ENCODE data around the gene DPP7.
"Not testable (repeated sequence)": the region's sequence is repeated elsewhere in the genome, so short reads cannot be mapped to it uniquely, and the experiment has no call there.

The DPP7 gene

GRCh38 chr9:137129456-137130175 lies 15.1 kb upstream of the DPP7 start:
- DNase-seq (ENCODE audit: low spot score): peak; percentile 98

DNA sequence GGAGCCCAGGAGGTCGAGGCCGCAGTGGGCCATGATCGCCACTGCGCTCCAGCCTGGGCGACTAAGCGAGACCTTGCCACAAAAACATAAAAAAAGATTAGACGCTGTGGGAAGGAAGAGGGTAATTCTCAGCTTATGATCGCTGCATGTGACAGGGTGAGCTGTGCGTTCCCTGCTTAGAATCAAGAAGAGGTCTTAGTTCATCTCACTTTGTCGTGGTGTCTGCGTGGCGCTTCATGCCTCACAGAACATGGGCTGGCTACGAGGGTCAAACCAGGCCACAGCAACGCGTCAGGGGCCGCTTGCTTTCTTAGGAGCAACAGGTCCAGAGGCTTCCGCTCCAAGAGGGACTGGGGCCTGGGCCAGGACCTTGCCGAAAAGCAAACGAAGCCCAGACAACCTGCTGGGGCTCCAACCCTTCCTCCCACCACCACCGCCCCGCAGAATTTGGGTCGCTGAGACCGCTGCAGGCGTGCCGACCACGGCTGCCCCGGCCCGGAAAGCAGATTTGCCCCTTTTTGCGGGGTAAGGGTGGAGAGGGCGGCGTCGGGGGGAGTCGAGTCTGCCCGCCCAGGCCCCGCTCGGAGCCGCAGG lies 14.4 kb upstream of the DPP7 start:
- no peak for DNase-seq (ENCODE audit: low spot score)

GRCh38 chr9:137128158-137128861 lies 13.8 kb upstream of the DPP7 start:
- DNase-seq (ENCODE audit: low spot score): no peak

DNA sequence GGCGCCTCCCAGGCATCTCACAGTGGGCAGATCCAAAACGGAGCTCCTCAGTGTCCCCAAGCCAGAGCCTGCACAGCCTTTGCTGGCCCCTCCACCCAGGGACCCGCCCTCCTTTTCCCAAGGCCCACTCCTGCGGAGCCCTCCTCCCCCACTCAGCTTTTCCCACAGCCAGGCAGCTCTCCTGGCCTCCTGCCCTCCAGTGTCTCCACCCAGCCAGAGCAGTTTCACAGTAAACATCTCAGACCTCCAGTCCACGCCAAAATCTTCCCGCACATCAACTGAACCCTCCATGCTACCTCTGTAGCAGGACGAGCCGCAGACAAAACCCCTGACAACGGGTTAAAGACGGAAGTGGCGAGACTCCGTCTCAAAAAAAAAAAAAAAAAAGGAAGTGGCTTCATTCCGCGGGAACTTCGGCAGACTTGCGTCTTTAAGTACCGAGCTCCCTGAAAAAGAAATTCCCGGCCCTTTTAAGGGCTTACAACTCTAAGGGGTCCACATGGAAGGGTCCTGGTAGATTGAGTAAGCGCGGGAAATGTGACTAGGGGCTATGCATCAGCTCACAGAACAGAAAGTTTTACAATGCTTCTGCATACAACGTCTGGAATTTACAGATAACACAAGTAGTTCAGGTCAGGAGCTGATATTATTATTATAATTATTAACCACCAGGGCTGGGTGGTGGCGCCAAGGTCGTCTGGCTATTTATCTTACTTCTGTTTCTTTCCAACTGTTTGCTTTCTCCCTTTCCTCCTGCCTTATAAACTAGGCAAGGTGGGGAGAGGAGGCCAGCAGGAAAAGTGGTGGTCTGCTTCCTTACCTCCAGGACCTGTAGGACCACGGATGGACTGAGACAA lies 13.0 kb upstream of the DPP7 start:
- DNase-seq (ENCODE audit: low spot score): no peak

GRCh38 chr9:137126786-137127185 lies 12.3 kb upstream of the DPP7 start:
- DNase-seq (ENCODE audit: low spot score): no peak

DNA sequence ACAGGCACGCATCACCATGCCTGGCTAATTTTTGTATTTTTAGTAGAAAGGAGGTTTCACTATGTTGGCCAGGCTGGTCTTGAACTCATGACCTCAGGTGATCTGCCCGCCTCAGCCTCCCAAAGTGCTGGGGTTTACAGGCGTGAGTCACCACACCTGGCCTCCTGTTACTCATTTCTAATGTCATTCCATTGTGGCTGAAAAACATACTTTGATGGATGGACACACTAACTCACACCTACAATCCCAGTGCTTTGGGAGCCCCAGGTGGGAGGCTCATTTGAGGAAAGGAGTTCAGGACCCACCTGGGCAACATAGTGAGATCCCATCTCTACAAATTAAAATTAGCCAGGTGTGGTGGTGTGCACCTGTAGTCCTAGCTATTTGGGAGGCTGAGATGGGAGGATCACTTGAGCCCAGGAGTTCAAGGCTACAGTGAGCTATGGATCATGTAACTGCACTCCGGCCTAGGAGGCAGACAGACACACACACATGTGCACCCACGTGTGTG lies 9.5 kb upstream of the DPP7 start:
- not testable (repeated sequence) for DNase-seq (ENCODE audit: low spot score)

DNA sequence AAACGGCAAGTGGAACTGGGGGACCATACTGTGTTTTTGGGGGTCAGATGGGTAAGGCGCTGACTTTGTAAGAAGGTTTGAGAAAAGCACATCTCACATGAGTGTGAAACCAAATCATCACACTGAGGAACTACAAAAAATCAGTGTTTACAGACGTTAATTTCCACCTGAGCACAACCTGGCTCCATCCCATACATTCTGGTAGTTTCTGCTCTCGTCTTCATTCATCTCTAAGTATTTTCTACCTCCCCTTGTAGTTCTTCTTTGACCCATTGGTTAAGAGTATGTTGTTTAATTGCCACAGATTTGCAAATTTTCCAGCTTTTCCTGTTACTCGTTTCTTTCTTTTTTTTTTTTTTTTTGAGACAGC lies 8.9 kb upstream of the DPP7 start:
- DNase-seq (ENCODE audit: low spot score): no peak

GRCh38 chr9:137122796-137123467 lies 8.4 kb upstream of the DPP7 start:
- DNase-seq (ENCODE audit: low spot score): not testable (repeated sequence)

- not testable (repeated sequence) for DNase-seq (ENCODE audit: low spot score)
Measured at GRCh38 chr9:137121927-137122795, 7.6 kb upstream of the DPP7 start.

- DNase-seq (ENCODE audit: low spot score): not testable (repeated sequence)
Measured at GRCh38 chr9:137118092-137118603, 3.6 kb upstream of the DPP7 start.

DNA sequence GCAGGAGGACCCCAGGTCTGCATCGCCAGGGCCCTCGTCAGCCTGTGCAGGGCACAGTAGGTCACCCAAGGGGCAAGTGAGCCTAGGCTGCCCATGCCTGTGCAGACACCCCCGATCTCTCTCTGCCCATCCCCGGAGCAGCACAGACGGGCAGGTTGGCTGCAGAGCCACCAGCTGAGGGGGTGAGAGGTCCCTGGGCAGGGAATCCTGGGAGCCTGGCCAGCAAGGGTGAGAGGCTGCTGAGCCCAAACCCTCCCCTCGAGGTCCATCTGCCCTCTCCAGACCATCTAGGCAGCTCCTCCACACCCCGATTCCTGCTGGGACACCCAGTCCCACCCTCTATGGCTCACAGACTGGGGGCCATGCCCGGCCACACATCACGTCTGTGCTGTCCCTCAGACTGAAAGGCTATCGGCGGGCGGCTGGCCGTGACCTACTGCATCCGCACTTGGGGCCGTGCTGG lies 2.8 kb upstream of the DPP7 start:
- no peak for DNase-seq (ENCODE audit: low spot score)

DNA sequence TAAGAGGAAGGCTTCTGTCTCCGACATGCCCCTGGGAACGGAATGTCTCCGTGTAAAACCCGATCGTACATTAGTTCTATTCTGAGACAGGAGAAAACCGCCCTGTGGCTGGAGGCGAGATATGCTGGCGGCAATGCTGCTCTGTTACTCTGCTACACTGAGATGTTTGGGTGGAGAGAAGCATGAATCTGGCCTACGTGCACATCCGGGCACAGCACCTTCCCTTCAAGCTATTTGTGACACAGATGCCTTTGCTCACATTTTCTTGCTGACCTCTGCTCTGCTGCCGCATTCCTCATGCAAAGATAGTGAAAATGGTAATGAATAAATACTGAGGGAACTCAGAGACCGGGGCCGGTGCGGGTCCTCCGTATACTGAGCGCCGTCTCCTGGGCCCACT lies 2.2 kb upstream of the DPP7 start:
- DNase-seq (ENCODE audit: low spot score): no peak

DNA sequence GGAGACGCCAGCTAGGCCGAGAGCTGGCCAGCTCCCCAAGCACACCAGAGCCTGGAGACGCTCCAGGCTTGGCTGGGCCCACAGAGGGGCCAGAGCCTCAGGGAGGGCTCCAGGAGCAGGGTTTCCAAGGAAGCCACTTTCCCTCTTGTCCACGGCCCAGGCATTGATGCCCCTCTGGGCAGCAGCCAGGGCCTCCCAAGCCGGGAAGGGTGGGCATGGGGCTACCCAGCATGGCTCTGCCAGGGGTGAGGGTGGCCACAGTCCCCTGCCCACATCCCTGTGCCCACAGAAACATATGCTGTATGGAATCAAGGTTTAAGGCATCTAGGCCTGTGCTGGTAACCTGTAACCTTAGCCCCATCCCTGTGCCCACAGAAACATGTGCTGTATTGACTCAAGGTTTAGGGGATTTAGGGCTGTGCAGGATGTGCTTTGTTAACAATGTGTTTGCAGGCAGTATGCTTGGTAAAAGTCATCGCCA lies 1.5 kb upstream of the DPP7 start:
- DNase-seq (ENCODE audit: low spot score): no peak

DNA sequence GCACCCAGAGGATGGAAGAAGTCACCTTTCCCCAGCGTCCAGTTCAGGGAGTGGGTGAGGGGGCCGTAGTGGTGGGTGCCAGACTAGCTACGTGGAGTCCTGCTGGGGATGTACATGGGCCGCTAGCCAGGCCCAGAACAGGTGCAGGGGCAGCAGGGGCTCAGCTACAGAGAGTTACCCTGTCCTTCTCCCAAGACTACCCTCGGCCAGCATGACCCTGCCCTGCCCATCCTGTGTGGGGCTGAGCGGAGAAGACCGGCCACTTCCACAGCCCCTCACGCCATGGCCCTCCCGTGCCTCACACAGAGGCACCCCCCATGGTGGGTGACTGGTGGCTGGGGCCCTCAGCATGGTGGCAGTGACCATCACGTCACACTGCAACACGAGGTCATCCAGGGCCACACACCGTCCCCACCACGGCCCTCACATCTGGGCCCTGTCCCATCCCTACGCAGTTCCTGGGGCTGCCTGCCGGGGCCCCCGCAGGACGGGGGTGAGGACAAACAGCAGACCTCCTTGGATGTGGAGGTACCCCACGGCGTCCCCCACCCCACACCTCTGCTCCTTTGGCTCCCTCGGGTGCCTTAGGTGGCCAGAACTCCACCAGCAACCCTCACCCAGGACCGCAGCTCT lies 977 bp upstream of the DPP7 start:
- DNase-seq (ENCODE audit: low spot score): peak; percentile 4

DNA sequence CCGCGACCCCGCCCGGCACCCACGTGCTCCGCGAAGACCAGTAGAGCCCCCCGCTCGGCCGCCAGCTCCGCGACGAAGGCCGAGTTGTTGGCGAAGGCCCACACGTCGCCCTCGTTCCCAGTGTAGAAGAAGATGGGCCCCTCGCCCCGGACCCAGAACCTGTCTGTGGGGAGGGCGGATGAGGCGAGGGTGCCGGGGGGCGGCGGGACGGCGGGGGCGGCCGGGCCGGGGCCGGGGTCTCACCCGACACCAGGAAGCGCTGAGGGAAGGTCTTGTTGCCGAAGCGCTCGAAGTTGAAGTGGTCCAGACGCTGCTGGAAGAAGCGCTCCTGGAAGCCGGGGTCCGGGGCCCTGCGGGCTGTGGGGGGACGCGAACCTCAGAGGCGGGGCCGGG lies 317 bp downstream of the DPP7 start:
- peak; percentile 48 for DNase-seq (ENCODE audit: low spot score)

DNA sequence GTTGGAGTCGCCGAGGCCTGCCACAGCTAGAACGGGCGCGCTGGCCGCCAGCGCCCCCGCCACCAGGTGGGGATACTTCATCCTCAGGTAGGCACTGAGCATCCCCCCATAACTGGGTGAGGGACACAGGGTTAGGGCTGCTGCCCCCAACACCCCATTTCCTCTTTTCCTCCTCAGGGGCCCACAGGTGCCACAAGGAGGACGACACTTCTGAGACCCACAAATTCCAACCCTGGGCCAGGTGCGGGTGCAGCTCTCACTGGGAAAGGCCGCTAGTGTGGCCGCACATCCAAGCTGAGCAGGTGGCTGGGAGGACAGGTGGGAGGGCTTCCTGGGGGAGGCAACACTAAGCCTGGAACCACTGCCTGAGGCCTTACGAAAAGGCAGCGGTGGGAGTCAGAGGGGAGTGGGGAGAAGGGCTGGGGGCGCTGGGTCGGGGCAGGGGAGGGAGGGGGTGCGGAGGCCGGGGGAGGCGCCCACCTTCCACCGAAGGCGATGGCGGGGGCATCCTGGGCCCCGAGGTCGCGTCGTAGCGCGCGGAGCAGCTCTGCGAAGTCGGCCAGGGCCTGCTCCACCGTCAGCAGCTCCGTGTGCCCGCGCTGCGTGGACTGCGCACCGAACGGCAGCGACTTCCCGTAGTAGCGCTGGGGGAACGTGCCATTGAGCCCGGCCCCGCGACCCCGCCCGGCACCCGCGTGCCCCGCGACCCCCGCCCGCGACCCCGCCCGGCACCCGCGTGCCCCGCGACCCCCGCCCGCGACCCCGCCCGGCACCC lies 961 bp downstream of the DPP7 start:
- peak; percentile 53 for DNase-seq (ENCODE audit: low spot score)

DNA sequence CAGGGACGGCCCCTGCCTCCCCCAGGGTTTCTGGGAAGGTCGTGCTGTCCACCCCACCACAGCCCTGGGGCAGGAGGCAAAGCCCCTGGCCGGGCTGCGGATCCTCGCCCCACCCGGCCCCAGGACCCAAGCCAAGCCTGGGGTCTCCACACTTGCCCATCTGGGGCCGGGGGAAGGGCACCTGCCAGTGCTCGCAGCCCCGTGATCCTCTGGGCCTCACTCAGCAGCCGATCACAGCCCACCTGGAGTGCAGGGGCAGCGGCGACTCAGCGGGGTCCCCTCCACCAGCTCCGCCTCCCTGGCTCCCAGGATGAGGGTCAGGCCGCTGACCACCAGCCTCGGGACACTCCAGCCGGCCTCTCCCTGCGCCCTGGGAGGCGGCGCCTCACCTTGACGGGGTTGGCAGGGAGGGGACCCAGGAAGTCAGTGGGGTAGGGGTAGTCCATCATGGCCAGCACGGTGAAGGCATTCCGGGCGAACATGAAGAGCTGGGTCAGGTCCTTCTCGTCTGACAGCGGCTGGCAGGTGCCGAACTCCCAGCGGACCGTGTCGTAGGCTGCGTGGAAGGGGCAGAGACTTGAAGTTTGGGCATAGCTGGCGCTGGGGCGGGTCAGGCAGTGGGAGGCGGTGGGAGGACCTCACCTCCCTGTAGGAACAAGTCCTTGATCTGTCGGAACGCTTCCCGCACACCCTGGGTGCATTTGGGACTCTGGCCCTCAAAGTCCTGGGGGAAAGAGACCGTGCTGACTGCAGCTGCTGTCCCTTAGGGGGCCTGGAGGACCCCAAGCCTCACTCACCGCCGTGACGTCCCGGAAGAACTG lies 1.8 kb downstream of the DPP7 start:
- DNase-seq (ENCODE audit: low spot score): peak; percentile 5
